ENCODE data around the gene VRK3. TPM values are rescaled to one million over a fixed set of nuclear protein-coding genes. Genes with fewer than 3 reads are reported as not detected.

VRK3 gene
- total and polyA plus RNA-seq, 4 donors: 16.2 to 23.6 (median 20.3) TPM

DNA sequence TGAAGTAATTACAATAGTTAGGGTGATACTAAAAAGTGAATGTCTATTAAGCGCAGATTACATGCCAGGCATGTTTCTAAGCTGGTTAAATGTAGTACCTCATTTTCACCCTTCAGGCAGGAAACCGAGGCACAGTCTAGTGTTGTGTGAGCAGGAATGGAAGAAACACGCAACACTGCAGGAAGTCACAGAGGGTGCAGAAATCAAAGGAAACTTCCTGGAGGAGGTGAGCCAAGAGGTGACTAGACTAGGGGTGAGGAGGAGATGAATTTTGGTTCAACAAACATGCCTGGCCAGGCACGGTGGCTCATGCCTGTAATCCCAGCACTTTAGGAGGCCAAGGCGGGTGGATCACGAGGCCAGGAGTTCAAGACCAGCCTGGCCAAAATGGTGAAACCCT, 42.4 kb upstream of the VRK3 start:
- TF ChIP-seq MAX (IDR thresholded peaks at IDR 0.05): no peak
- TF ChIP-seq FOXA2 (IDR thresholded peaks at IDR 0.05): no peak
- TF ChIP-seq NR2F2 (IDR thresholded peaks at IDR 0.05): no peak
- TF ChIP-seq ATF3 (IDR thresholded peaks at IDR 0.05): no peak
- TF ChIP-seq ZBTB33 (IDR thresholded peaks at IDR 0.05): no peak
- Histone ChIP-seq H3K36me3 (ENCODE audit: control insufficient read depth in 4 of 4, insufficient read depth in 3 of 4, low read depth in 1 of 4, low read length in 3 of 4) (no peaks in the 10 kb centered on the region), H3K4me3 (ENCODE audit: low read depth in 1 of 3, low read length in 3 of 3) (no peak overlapping the region), H3K9me3 (ENCODE audit: control insufficient read depth in 4 of 4, low read length in 3 of 4) (no peaks in the 10 kb centered on the region), H3K27me3 (ENCODE audit: control insufficient read depth in 4 of 4, insufficient read depth in 4 of 4, low read length in 3 of 4) (no peaks in the 10 kb centered on the region), H3K9ac (ENCODE audit: low read depth in 1 of 2, low read length in 2 of 2) (no peak overlapping the region), H3K4me1 (ENCODE audit: control insufficient read depth in 4 of 4, insufficient read depth in 4 of 4, low read length in 3 of 4) (no peaks in the 10 kb centered on the region), H3K27ac (ENCODE audit: low read depth in 1 of 2, low read length in 2 of 2) (no peak overlapping the region)
- WGBS: 69% methylated on average over 6 of the region's 6 CpGs
- no peak for DNase-seq (ENCODE audit: low spot score)

DNA sequence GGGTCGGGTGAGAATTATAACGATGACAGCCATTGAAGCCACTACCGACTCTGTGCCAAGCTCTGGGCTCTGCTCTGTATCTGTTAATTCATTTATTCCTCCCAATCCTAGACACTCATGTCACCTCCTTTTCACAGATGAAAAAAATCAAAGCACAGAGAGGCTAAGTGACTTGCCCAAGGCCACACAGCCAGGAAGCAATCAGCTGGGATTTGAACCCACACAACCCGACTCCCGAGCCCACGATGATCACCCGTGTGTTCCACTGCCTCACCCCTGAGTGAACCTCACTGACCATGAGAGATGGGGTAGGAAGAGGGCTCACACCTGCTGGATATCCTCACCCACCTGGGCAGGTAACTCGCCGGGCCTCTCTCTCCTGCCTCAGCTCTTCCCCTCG, 40.8 kb upstream of the VRK3 start:
- Histone ChIP-seq H3K27ac (ENCODE audit: low read depth in 1 of 2, low read length in 2 of 2) (no peak overlapping the region), H3K4me3 (ENCODE audit: low read depth in 1 of 3, low read length in 3 of 3) (no peak overlapping the region), H3K9ac (ENCODE audit: low read depth in 1 of 2, low read length in 2 of 2) (no peak overlapping the region), H3K4me1 (ENCODE audit: control insufficient read depth in 4 of 4, insufficient read depth in 4 of 4, low read length in 3 of 4) (no peaks in the 10 kb centered on the region), H3K9me3 (ENCODE audit: control insufficient read depth in 4 of 4, low read length in 3 of 4) (peaks cover 0 to 7% (median under 1%) of the 10 kb centered on the region in 4 donors), H3K36me3 (ENCODE audit: control insufficient read depth in 4 of 4, insufficient read depth in 3 of 4, low read depth in 1 of 4, low read length in 3 of 4) (no peaks in the 10 kb centered on the region), H3K27me3 (ENCODE audit: control insufficient read depth in 4 of 4, insufficient read depth in 4 of 4, low read length in 3 of 4) (no peaks in the 10 kb centered on the region)
- no peak for DNase-seq (ENCODE audit: low spot score)
- TF ChIP-seq RXRA (IDR thresholded peaks at IDR 0.05) (no peak), SP1 (IDR thresholded peaks at IDR 0.05) (no peak), ZBTB33 (IDR thresholded peaks at IDR 0.05) (no peak), NR2F2 (IDR thresholded peaks at IDR 0.05) (no peak), MAX (IDR thresholded peaks at IDR 0.05) (no peak), ATF3 (IDR thresholded peaks at IDR 0.05) (no peak), YY1 (IDR thresholded peaks at IDR 0.05) (no peak), CTCF (IDR thresholded peaks at IDR 0.05; ENCODE audit: low read depth, low read length, missing input control) (no peak), FOXA1 (IDR thresholded peaks at IDR 0.05) (no peak), FOXA2 (IDR thresholded peaks at IDR 0.05) (no peak), EGR1 (IDR thresholded peaks at IDR 0.05; ENCODE audit: low read depth in 2 of 2) (no peak), GABPA (IDR thresholded peaks at IDR 0.05 in 1 of 2, conservative IDR thresholded peaks at IDR 0.05 in 1 of 2) (no peak), REST (IDR thresholded peaks at IDR 0.05) (no peak)
- 84% methylated on average over 10 of the region's 10 CpGs for WGBS

Data from liver (tissue), 9 donors.